ENCODE results near the gene CDKN1C.

The CDKN1C gene

GRCh38 chr11:2923446-2924375 is 38.1 kb upstream of the CDKN1C start:
- DNase-seq (ENCODE audit: low spot score): no peak

GRCh38 chr11:2922655-2923054 is 37.1 kb upstream of the CDKN1C start:
- DNase-seq (ENCODE audit: low spot score): no peak

- DNase-seq (ENCODE audit: low spot score): no peak
Measured at GRCh38 chr11:2921742-2922493, 36.3 kb upstream of the CDKN1C start.

GRCh38 chr11:2921261-2921660 is 35.7 kb upstream of the CDKN1C start:
- DNase-seq (ENCODE audit: low spot score): no peak

GRCh38 chr11:2920343-2920742 is 34.8 kb upstream of the CDKN1C start:
- DNase-seq (ENCODE audit: low spot score): no peak

- no peak for DNase-seq (ENCODE audit: low spot score)
Measured at GRCh38 chr11:2919837-2920236, 34.3 kb upstream of the CDKN1C start.

GRCh38 chr11:2919188-2919587 is 33.6 kb upstream of the CDKN1C start:
- DNase-seq (ENCODE audit: low spot score): no peak

GRCh38 chr11:2917842-2918490 is 32.4 kb upstream of the CDKN1C start:
- no peak for DNase-seq (ENCODE audit: low spot score)

- no peak for DNase-seq (ENCODE audit: low spot score)
Measured at GRCh38 chr11:2916892-2917645, 31.5 kb upstream of the CDKN1C start.

GRCh38 chr11:2916114-2916891 is 30.7 kb upstream of the CDKN1C start:
- DNase-seq (ENCODE audit: low spot score): no peak

GRCh38 chr11:2915473-2915872 is 29.9 kb upstream of the CDKN1C start:
- no peak for DNase-seq (ENCODE audit: low spot score)

- DNase-seq (ENCODE audit: low spot score): no peak
Measured at GRCh38 chr11:2914455-2915195, 29.1 kb upstream of the CDKN1C start.

GRCh38 chr11:2913776-2914175 is 28.2 kb upstream of the CDKN1C start:
- no peak for DNase-seq (ENCODE audit: low spot score)

- no peak for DNase-seq (ENCODE audit: low spot score)
Measured at GRCh38 chr11:2913019-2913431, 27.4 kb upstream of the CDKN1C start.

- peak; percentile 62 for DNase-seq (ENCODE audit: low spot score)
Measured at GRCh38 chr11:2912498-2912897, 26.9 kb upstream of the CDKN1C start.

- DNase-seq (ENCODE audit: low spot score): no peak
Measured at GRCh38 chr11:2911785-2912391, 26.3 kb upstream of the CDKN1C start.

GRCh38 chr11:2911088-2911784 is 25.7 kb upstream of the CDKN1C start:
- no peak for DNase-seq (ENCODE audit: low spot score)

GRCh38 chr11:2910401-2910955 is 24.9 kb upstream of the CDKN1C start:
- no peak for DNase-seq (ENCODE audit: low spot score)
